ENCODE data around the gene PFKM. TPM values are rescaled to one million over a fixed set of nuclear protein-coding genes. Genes with fewer than 3 reads are reported as not detected.

Gene PFKM
- total RNA-seq, 2 donors from 2014 or later, result 36.9 to 71.9 TPM

DNA sequence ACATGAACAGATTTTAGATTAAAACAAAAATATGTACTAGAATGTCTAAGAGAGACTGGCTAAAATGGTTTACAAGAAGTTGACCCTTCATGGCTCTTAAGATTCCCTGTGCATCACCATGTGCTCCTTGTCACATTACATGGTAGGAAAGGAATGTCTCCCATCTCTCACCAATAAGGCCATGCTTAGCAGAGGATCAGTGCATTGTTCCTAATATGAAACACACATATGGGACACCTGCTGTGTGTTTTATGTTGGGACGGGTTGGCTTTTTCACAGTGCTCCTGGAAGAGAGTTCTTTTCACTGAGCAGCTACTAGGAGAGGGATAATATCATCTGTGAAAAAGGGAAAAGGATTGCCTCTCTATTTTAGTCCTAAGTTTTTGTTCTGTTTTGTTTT is 9.6 kb downstream of the PFKM start:
- H3K4me3 ChIP-seq, result no peak overlapping the region
- H3K36me3 ChIP-seq, result no peaks in the 10 kb centered on the region
- DNase-seq (ENCODE audit: low spot score), result no peak
- H3K4me1 ChIP-seq (replicated peaks), result no peaks in the 10 kb centered on the region
- no peak overlapping the region for H3K27ac ChIP-seq
- H3K9me3 ChIP-seq, result no peaks in the 10 kb centered on the region
- 96% methylated on average over 1 of the region's 1 CpG for WGBS
- H3K27me3 ChIP-seq (replicated peaks; ENCODE audit: insufficient read depth), result no peaks in the 10 kb centered on the region
- TF ChIP-seq, protein P1, sequence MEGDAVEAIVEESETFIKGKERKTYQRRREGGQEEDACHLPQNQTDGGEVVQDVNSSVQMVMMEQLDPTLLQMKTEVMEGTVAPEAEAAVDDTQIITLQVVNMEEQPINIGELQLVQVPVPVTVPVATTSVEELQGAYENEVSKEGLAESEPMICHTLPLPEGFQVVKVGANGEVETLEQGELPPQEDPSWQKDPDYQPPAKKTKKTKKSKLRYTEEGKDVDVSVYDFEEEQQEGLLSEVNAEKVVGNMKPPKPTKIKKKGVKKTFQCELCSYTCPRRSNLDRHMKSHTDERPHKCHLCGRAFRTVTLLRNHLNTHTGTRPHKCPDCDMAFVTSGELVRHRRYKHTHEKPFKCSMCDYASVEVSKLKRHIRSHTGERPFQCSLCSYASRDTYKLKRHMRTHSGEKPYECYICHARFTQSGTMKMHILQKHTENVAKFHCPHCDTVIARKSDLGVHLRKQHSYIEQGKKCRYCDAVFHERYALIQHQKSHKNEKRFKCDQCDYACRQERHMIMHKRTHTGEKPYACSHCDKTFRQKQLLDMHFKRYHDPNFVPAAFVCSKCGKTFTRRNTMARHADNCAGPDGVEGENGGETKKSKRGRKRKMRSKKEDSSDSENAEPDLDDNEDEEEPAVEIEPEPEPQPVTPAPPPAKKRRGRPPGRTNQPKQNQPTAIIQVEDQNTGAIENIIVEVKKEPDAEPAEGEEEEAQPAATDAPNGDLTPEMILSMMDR (IDR thresholded peaks at IDR 0.05), result no peak
- TF ChIP-seq POLR2AphosphoS5 (IDR thresholded peaks at IDR 0.05), result no peak
- no peak for TF ChIP-seq POLR2A (IDR thresholded peaks at IDR 0.05)
- intact Hi-C loops (cut with DNase I), result no loop called here

DNA sequence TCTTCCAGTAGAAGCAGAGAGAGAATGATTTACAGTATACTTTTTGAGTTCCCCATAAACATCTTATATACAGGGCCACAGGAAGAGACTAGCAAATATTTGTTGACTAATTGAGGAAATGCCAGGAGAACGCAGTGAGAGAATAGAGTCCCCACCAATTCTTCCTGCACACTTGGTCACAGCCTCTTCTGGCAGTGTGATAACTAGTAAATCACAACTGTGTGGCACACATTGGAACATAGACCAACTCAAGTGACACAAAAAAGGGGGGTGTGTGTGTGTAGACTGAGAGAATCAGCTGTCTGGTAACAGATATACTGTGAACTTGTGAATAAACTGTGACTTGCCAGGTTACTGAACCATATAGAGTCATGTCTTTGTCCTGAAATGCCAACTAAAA is 10.2 kb downstream of the PFKM start:
- intact Hi-C loops (cut with DNase I), result no loop called here
- H3K4me1 ChIP-seq (replicated peaks), result no peaks in the 10 kb centered on the region
- H3K27ac ChIP-seq, result no peak overlapping the region
- DNase-seq (ENCODE audit: low spot score), result no peak
- no peaks in the 10 kb centered on the region for H3K9me3 ChIP-seq
- H3K36me3 ChIP-seq, result no peaks in the 10 kb centered on the region
- H3K27me3 ChIP-seq (replicated peaks; ENCODE audit: insufficient read depth), result no peaks in the 10 kb centered on the region
- 62% methylated on average over 1 of the region's 1 CpG for WGBS
- no peak for TF ChIP-seq POLR2AphosphoS5 (IDR thresholded peaks at IDR 0.05)
- TF ChIP-seq, protein P1 (IDR thresholded peaks at IDR 0.05), result no peak
- TF ChIP-seq POLR2A (IDR thresholded peaks at IDR 0.05), result no peak
- H3K4me3 ChIP-seq, result no peak overlapping the region

DNA sequence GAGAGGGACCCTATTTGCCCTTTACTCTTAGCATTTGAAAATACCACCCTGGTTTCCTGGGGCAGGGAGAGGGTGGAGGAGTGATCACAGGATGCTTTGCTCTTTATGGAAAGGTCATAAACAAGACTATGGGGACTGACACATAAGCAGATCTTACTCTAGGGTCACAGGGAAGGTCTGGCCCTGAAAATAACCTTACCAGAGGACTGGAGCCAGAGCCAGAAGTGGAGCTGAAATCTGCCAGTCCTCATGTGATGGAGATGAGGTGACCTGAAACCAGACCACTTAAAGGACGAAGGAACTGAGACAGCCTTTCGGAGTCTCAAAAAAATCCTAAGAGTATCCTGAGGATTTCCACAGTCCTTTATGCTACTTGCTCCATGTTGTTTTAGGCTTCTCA is 12.4 kb downstream of the PFKM start:
- H3K36me3 ChIP-seq, result peaks cover 0 to 3% of the 10 kb centered on the region in 2 donors
- no peak for TF ChIP-seq POLR2AphosphoS5 (IDR thresholded peaks at IDR 0.05)
- TF ChIP-seq POLR2A (IDR thresholded peaks at IDR 0.05), result no peak
- TF ChIP-seq, protein P1 (IDR thresholded peaks at IDR 0.05), result no peak
- no peaks in the 10 kb centered on the region for H3K27me3 ChIP-seq (replicated peaks; ENCODE audit: insufficient read depth)
- DNase-seq (ENCODE audit: low spot score), result no peak
- WGBS, result 89% methylated on average over 2 of the region's 2 CpGs
- no peaks in the 10 kb centered on the region for H3K9me3 ChIP-seq
- no peak overlapping the region for H3K4me3 ChIP-seq
- no peaks in the 10 kb centered on the region for H3K4me1 ChIP-seq (replicated peaks)
- H3K27ac ChIP-seq, result no peak overlapping the region
- intact Hi-C loops (cut with DNase I), result no loop called here

DNA sequence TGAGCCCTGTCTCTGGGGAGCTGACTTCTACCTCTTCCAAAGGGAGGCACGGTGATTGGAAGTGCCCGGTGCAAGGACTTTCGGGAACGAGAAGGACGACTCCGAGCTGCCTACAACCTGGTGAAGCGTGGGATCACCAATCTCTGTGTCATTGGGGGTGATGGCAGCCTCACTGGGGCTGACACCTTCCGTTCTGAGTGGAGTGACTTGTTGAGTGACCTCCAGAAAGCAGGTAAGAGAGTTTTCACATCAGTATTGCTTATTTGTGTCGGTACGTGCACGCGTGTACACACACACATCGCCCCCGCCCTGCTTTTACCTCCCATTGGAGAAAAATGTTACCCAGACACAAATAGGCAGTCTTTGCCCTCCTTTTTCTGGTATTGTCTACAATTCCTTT is 13.7 kb downstream of the PFKM start:
- DNase-seq (ENCODE audit: low spot score), result no peak
- no peak overlapping the region for H3K27ac ChIP-seq
- H3K4me1 ChIP-seq (replicated peaks), result no peaks in the 10 kb centered on the region
- 95% methylated on average over 14 of the region's 14 CpGs for WGBS
- peaks cover 0 to 3% of the 10 kb centered on the region in 2 donors for H3K36me3 ChIP-seq
- H3K9me3 ChIP-seq, result no peaks in the 10 kb centered on the region
- no peak overlapping the region for H3K4me3 ChIP-seq
- intact Hi-C loops (cut with DNase I), result no loop called here
- TF ChIP-seq, protein P1 (IDR thresholded peaks at IDR 0.05), result no peak
- TF ChIP-seq POLR2A (IDR thresholded peaks at IDR 0.05) (no peak), POLR2AphosphoS5 (IDR thresholded peaks at IDR 0.05) (no peak)
- H3K27me3 ChIP-seq (replicated peaks; ENCODE audit: insufficient read depth), result no peaks in the 10 kb centered on the region

DNA sequence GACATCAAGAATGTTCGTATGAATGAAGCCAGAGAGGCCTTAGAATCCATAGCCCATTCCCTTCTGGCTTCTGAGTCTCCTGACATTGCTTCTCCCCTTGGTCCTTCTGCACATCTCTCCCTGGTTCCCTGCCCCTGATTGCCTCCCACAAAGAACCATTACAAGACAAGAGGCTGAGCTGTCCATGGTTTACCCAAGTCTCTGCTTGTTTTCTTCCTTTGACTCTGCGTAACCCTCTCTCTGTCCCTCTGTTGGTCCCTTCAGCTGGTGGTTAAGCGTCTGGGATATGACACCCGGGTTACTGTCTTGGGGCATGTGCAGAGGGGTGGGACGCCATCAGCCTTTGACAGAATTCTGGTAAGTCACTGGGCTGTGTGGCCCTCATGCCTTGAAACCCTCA is 15.9 kb downstream of the PFKM start:
- Histone ChIP-seq H3K9me3 (no peaks in the 10 kb centered on the region), H3K27ac (no peak overlapping the region), H3K36me3 (peaks cover 0 to 3% of the 10 kb centered on the region in 2 donors), H3K4me1 (replicated peaks) (no peaks in the 10 kb centered on the region), H3K4me3 (no peak overlapping the region), H3K27me3 (replicated peaks; ENCODE audit: insufficient read depth) (no peaks in the 10 kb centered on the region)
- intact Hi-C loops (cut with DNase I), result no loop called here
- DNase-seq (ENCODE audit: low spot score), result no peak
- TF ChIP-seq POLR2AphosphoS5 (IDR thresholded peaks at IDR 0.05) (no peak), POLR2A (IDR thresholded peaks at IDR 0.05) (no peak)
- TF ChIP-seq, protein P1 (IDR thresholded peaks at IDR 0.05), result no peak
- WGBS, result 97% methylated on average over 5 of the region's 5 CpGs

All from prostate gland (tissue), 2 donors.